Smooth muscle cell (in vitro differentiated cells): ENCODE measurements around the gene PAN3. TPM values are rescaled to one million over a fixed set of nuclear protein-coding genes. Genes with fewer than 3 reads are reported as not detected.
A peak's percentile ranks its signal among the peaks of the same experiment; 100 is the strongest.

Experiments used
- DNase-seq: peaks from one replicate; lab custom pipeline; 2025; ENCODE audit not compliant: unreplicated experiment; lab: John Stamatoyannopoulos, UW
- H2AFZ ChIP-seq: fragments of 200-600 bp; sonication (generic); 2 replicates; pipeline ENCODE4 v1.6.0; 2016; ENCODE audit warnings: antibody characterized with exemption, low read depth, mild to moderate bottlenecking
- H3F3A ChIP-seq: fragments of 200-600 bp; sonication (generic); 2 replicates; pipeline ENCODE4 v1.6.0; 2017; ENCODE audit warnings: antibody characterized with exemption, low read depth
- H3K27ac ChIP-seq: fragments of 200-600 bp; sonication (generic); 2 replicates; pipeline ENCODE4 v1.5.1; 2016; ENCODE audit warnings: low read depth, mild to moderate bottlenecking
- H3K27me3 ChIP-seq: fragments of 200-600 bp; sonication (generic); 2 replicates; pipeline ENCODE4 v1.6.1; 2016; ENCODE audit warnings: low read depth, mild to moderate bottlenecking
- H3K36me3 ChIP-seq: fragments of 200-600 bp; sonication (generic); 2 replicates; pipeline ENCODE4 v1.5.1; 2016; ENCODE audit warnings: low read depth
- H3K4me1 ChIP-seq: fragments of 200-600 bp; sonication (generic); 2 replicates; pipeline ENCODE4 v1.5.1; 2016; ENCODE audit warnings: low read depth
- H3K4me2 ChIP-seq: fragments of 200-600 bp; sonication (generic); 2 replicates; pipeline ENCODE4 v1.6.0; 2016; ENCODE audit warnings: mild to moderate bottlenecking
- H3K4me3 ChIP-seq: fragments of 200-600 bp; sonication (generic); 2 replicates; pipeline ENCODE4 v1.5.1; 2016; ENCODE audit warnings: mild to moderate bottlenecking
- H3K79me2 ChIP-seq: fragments of 200-600 bp; sonication (generic); 2 replicates; pipeline ENCODE4 v1.6.0; 2016; ENCODE audit warnings: low read depth, mild to moderate bottlenecking
- H3K9ac ChIP-seq: fragments of 200-600 bp; sonication (generic); 2 replicates; pipeline ENCODE4 v1.6.0; 2016; ENCODE audit warnings: low read depth
- H3K9me3 ChIP-seq: fragments of 200-600 bp; sonication (generic); replicated peaks from 2 replicates; pipeline ENCODE4 v1.5.1; 2016; ENCODE audit warnings: low read depth
- H4K20me1 ChIP-seq: fragments of 200-600 bp; sonication (generic); 2 replicates; pipeline ENCODE4 v1.6.0; 2016; ENCODE audit warnings: low read depth
- CTCF ChIP-seq: fragments of 200-600 bp; sonication (generic); IDR thresholded peaks from 2 replicates; pipeline ENCODE4 v1.5.1; 2017; ENCODE audit warnings: borderline replicate concordance, mild to moderate bottlenecking, antibody characterized with exemption; ENCODE audit not compliant: insufficient read depth, poor library complexity, severe bottlenecking
- WGBS: methylation state at CpG from one replicate; pipeline ENCODE4 v1.1.7; 2016; ENCODE audit warnings: low lambda C conversion rate; 5-methylcytosine and 5-hydroxymethylcytosine counted together
- polyA plus RNA-seq: library from polyadenylated mRNA; unstranded; fragments of >200 nt; fragmentation: Nextera tagmentation; extraction: Ambion mirVana; gene quantifications from 2 replicates; pipeline ENCODE4 v1.2.1, GENCODE V29; 2016
- total RNA-seq: library from RNA; depleted of rRNA; stranded (reverse); fragments of >200 nt; gene quantifications from 2 replicates; pipeline ENCODE4 v1.2.3, GENCODE V29; 2014

Gene PAN3
- total and polyA plus RNA-seq, 2 experiments from 2014 or later = 2.9 to 28.2 TPM

GRCh38 chr13:28301839-28302238 is 163.5 kb downstream of the PAN3 start:
- Histone ChIP-seq H3K4me1 (peaks cover 8% of the 10 kb centered on the region), H3K27ac (no peak overlapping the region), H3K4me3 (no peak overlapping the region), H3K79me2 (no peaks in the 10 kb centered on the region), H2AFZ (no peak overlapping the region), H3K27me3 (no peaks in the 10 kb centered on the region), H3K36me3 (no peaks in the 10 kb centered on the region), H4K20me1 (no peaks in the 10 kb centered on the region), H3K4me2 (no peak overlapping the region), H3F3A (no peaks in the 10 kb centered on the region), H3K9ac (no peak overlapping the region), H3K9me3 (no peaks in the 10 kb centered on the region)
- TF ChIP-seq CTCF = no peak
- DNase-seq = no peak
- 72% methylated on average over 4 of the region's 4 CpGs for WGBS

- Histone ChIP-seq H3K4me1 (peaks cover 8% of the 10 kb centered on the region), H4K20me1 (no peaks in the 10 kb centered on the region), H2AFZ (no peak overlapping the region), H3F3A (no peaks in the 10 kb centered on the region), H3K36me3 (peaks cover 1% of the 10 kb centered on the region), H3K9me3 (no peaks in the 10 kb centered on the region), H3K27ac (no peak overlapping the region), H3K79me2 (no peaks in the 10 kb centered on the region), H3K4me2 (no peak overlapping the region), H3K4me3 (no peak overlapping the region), H3K27me3 (no peaks in the 10 kb centered on the region), H3K9ac (no peak overlapping the region)
- DNase-seq = no peak
- WGBS = 96% methylated on average over 10 of the region's 10 CpGs
- TF ChIP-seq CTCF = no peak
Measured at GRCh38 chr13:28306325-28306724, 168.0 kb downstream of the PAN3 start.

- WGBS = 75% methylated on average over 6 of the region's 6 CpGs
- H3K4me2 ChIP-seq = no peak overlapping the region
- no peak overlapping the region for H2AFZ ChIP-seq
Measured at GRCh38 chr13:28313579-28313978, 175.2 kb downstream of the PAN3 start.

More at GRCh38 chr13:28313579-28313978, 175.2 kb downstream of the PAN3 start:
- TF ChIP-seq CTCF = peak; percentile 28
- no peak for DNase-seq
- no peak overlapping the region for H3K9ac ChIP-seq
- H3K36me3 ChIP-seq = peaks cover 6% of the 10 kb centered on the region
- H3K79me2 ChIP-seq = no peaks in the 10 kb centered on the region
- H3K4me1 ChIP-seq = peaks cover 5% of the 10 kb centered on the region
- H3K27me3 ChIP-seq = no peaks in the 10 kb centered on the region
- H3F3A ChIP-seq = no peaks in the 10 kb centered on the region
- no peak overlapping the region for H3K4me3 ChIP-seq
- H3K27ac ChIP-seq = no peak overlapping the region
- H4K20me1 ChIP-seq = no peaks in the 10 kb centered on the region
- no peaks in the 10 kb centered on the region for H3K9me3 ChIP-seq
